Endothelial cell of umbilical vein (primary cell): ENCODE results near the gene SMARCAL1.

Source experiments
- POLR2A ChIP-seq: IDR thresholded peaks from 2 replicates; pipeline ENCODE4 v1.6.1; 2012; ENCODE audit warnings: low read depth, mild to moderate bottlenecking, control low read depth, low read length
- TF ChIP-seq, protein P1 (sequence below), 2 donors: IDR thresholded peaks; 1 replicate in 1 of 2; 2 replicates in 1 of 2; pipeline ENCODE4 v1.5.1; 2011; ENCODE audit warnings: low read length in 2 of 2, mild to moderate bottlenecking in 2 of 2, moderate library complexity in 2 of 2, control low read depth in 1 of 2, inconsistent platforms in 1 of 2, low read depth in 1 of 2; ENCODE audit not compliant: insufficient read depth in 1 of 2; ENCODE audit errors: extremely low read depth in 1 of 2

DNA sequence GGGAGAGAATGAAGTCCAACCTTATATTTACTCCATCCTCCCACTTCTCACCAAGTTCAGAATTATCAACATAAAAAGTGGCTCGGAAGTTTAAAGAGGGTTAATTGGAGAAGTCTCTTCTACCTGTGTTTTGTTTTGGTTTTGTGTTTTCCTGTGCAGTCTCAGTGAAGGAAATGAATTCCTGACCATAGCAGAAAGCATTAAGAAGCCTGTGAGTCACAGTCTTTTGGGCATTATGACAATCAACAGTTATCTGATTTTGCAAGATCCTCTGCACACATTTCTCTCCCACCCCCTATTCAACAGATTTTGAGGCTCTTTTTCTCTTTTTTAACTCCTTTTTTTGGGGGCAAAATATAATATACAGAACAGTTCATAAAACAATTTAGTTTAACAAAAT, 77.8 kb downstream of the SMARCAL1 start:
- no peak for TF ChIP-seq POLR2A
- TF ChIP-seq, protein P1, sequence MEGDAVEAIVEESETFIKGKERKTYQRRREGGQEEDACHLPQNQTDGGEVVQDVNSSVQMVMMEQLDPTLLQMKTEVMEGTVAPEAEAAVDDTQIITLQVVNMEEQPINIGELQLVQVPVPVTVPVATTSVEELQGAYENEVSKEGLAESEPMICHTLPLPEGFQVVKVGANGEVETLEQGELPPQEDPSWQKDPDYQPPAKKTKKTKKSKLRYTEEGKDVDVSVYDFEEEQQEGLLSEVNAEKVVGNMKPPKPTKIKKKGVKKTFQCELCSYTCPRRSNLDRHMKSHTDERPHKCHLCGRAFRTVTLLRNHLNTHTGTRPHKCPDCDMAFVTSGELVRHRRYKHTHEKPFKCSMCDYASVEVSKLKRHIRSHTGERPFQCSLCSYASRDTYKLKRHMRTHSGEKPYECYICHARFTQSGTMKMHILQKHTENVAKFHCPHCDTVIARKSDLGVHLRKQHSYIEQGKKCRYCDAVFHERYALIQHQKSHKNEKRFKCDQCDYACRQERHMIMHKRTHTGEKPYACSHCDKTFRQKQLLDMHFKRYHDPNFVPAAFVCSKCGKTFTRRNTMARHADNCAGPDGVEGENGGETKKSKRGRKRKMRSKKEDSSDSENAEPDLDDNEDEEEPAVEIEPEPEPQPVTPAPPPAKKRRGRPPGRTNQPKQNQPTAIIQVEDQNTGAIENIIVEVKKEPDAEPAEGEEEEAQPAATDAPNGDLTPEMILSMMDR (IDR thresholded peaks at IDR 0.05; ENCODE audit: extremely low read depth in 1 of 2, insufficient read depth in 1 of 2, low read depth in 1 of 2, low read length in 2 of 2) = no peak
